GM21526 (cell line): Measurements from ENCODE around the gene IL1R1.

Experiments
- ATAC-seq: cut with Tn5 transposase; IDR thresholded peaks from one replicate; pipeline ENCODE4 v1.9.1; 2021; ENCODE audit warnings: moderate library complexity; ENCODE audit not compliant: unreplicated experiment, low FRiP score

The IL1R1 gene

GRCh38 chr2:102194609-102195268, 52.2 kb downstream of the IL1R1 start:
- no peak for ATAC-seq

- ATAC-seq = no peak
Measured at GRCh38 chr2:102197389-102198137, 55.0 kb downstream of the IL1R1 start.

GRCh38 chr2:102200539-102200938, 58.0 kb downstream of the IL1R1 start:
- ATAC-seq = no peak

- no peak for ATAC-seq
Measured at GRCh38 chr2:102204638-102205037, 62.1 kb downstream of the IL1R1 start.

- ATAC-seq = no peak
Measured at GRCh38 chr2:102206666-102207341, 64.3 kb downstream of the IL1R1 start.

GRCh38 chr2:102208774-102209173, 66.2 kb downstream of the IL1R1 start:
- ATAC-seq = no peak

- no peak for ATAC-seq
Measured at GRCh38 chr2:102209474-102209873, 66.9 kb downstream of the IL1R1 start.

GRCh38 chr2:102217032-102217431, 74.5 kb downstream of the IL1R1 start:
- no peak for ATAC-seq

- no peak for ATAC-seq
Measured at GRCh38 chr2:102224824-102225739, 82.5 kb downstream of the IL1R1 start.

GRCh38 chr2:102226171-102226570, 83.6 kb downstream of the IL1R1 start:
- no peak for ATAC-seq

GRCh38 chr2:102226612-102227391, 84.3 kb downstream of the IL1R1 start:
- ATAC-seq = no peak

GRCh38 chr2:102229141-102229769, 86.7 kb downstream of the IL1R1 start:
- ATAC-seq = no peak
